Natural killer cell (primary cell): ENCODE data around the gene INKA2. TPM values are rescaled to one million over a fixed set of nuclear protein-coding genes. Genes with fewer than 3 reads are reported as not detected.

Experiments used
- ATAC-seq, 3 donors: fragments of 150-1000 bp in 2 of 3; fragments of 200-7000 bp in 1 of 3; cut with Tn5 transposase; 1 replicate in 1 of 3; 2 replicates in 2 of 3; pipeline ENCODE4 v1.10.0; 2021; ENCODE audit warnings: mild to moderate bottlenecking in 2 of 3, moderate library complexity in 2 of 3
- DNase-seq, 2 donors: peaks; one replicate each; pipeline versions ENCODE4 v3.0.0 to v3.0.0-alpha.2; 2013 to 2021; ENCODE audit warnings: mixed read lengths in 1 of 2
- H3K27ac ChIP-seq: one replicate; pipeline ENCODE4 v1.5.1; 2013; ENCODE audit warnings: mild to moderate bottlenecking, low read length
- H3K27me3 ChIP-seq: one replicate; pipeline ENCODE4 v1.6.1; 2013; ENCODE audit warnings: low read length; ENCODE audit not compliant: control insufficient read depth, insufficient read depth
- H3K36me3 ChIP-seq: one replicate; pipeline ENCODE4 v1.6.1; 2013; ENCODE audit warnings: low read length; ENCODE audit not compliant: control insufficient read depth, insufficient read depth
- H3K4me1 ChIP-seq: one replicate; pipeline ENCODE4 v1.6.1; 2013; ENCODE audit warnings: low read length; ENCODE audit not compliant: control insufficient read depth, insufficient read depth
- H3K4me3 ChIP-seq: one replicate; pipeline ENCODE4 v1.5.1; 2013; ENCODE audit warnings: low read length
- H3K9me3 ChIP-seq: one replicate; pipeline ENCODE4 v1.6.1; 2013; ENCODE audit warnings: low read length; ENCODE audit not compliant: control insufficient read depth, insufficient read depth
- H3K27ac Mint-ChIP-seq, 2 donors: one replicate each; pipeline ENCODE4 v1.8.0; 2022; ENCODE audit warnings: mild to moderate bottlenecking in 2 of 2, mixed read lengths in 2 of 2, moderate library complexity in 1 of 2
- H3K27me3 Mint-ChIP-seq, 2 donors: one replicate each; pipeline ENCODE4 v1.8.0; 2022; ENCODE audit warnings: low read depth in 2 of 2, mixed read lengths in 2 of 2
- H3K36me3 Mint-ChIP-seq: one replicate; pipeline ENCODE4 v1.8.0; 2022; ENCODE audit warnings: mixed read lengths
- H3K4me1 Mint-ChIP-seq, 2 donors: one replicate each; pipeline ENCODE4 v1.8.0; 2022; ENCODE audit warnings: mixed read lengths in 2 of 2
- H3K4me3 Mint-ChIP-seq: one replicate; pipeline ENCODE4 v1.8.0; 2022; ENCODE audit warnings: mild to moderate bottlenecking, moderate library complexity, mixed read lengths
- H3K9me3 Mint-ChIP-seq, 2 donors: one replicate each; pipeline ENCODE4 v1.8.0; 2022; ENCODE audit warnings: mixed read lengths in 2 of 2
- WGBS: methylation state at CpG from one replicate; pipeline ENCODE4 v1.1.7; 2013; ENCODE audit warnings: missing lambda C conversion rate; ENCODE audit not compliant: insufficient coverage; 5-methylcytosine and 5-hydroxymethylcytosine counted together
- intact Hi-C: fragments of 100-400 bp; cut with micrococcal nuclease; formaldehyde crosslinking; loops from one replicate; pipeline ENCODE4 v1.14.2; 2022
- total RNA-seq, 4 donors: library from RNA; stranded (reverse); fragments of 120-200 nt in 1 of 4; gene quantifications; one replicate each; pipeline versions ENCODE4 v1.2.3 to v1.2.4, GENCODE V29; 2013 to 2022
- TF ChIP-seq, protein P1 (sequence below): fragments of 200-600 bp; IDR thresholded peaks from one replicate; pipeline ENCODE4 v1.8.0; 2022; ENCODE audit warnings: antibody characterized with exemption

Gene INKA2
- total RNA-seq, 3 donors from 2014 or later (not counting 1 experiment from before 2014, with no cell fraction given) = 0.48 to 2.6 (median 1.4) TPM

DNA sequence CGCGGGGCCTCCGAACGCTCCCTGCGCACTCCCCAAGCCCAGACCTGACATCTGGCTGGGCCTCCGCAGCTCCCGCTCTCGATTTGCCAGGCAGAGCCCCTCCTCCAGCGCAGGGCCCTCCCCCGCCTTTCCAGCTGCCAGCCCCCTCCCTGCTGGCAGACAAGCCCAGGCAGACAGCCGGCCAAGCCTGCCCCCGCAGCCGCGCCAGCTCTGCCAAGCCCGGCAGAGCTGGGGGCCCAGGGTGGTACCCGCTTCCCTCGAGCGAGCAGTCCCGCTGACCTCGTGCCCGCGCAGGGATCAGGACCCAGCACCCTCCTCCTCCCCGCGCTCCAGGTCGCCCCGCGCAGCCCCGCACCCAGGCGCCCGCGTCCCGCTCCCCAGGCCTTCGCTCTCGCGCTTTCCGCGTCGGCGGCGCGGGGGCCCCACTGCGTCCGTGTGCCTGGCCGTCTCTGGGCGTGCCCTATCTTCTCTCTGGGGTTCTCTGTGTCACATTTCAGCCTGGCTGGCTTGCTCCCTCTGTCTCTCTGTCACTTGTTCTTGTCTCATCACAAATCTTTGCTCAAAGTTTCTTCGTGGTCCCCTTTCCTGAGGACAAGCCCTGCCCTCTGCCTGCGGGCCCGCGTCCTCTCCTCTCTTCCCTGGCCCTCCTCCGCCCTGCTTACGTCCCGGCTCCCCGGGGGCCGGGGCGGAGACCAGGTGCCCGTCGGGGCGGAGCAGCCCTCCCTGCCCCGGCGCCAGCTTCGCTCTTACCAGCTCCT is 580 bp downstream of the INKA2 start:
- H3K9me3 ChIP-seq = no peaks in the 10 kb centered on the region
- Mint-ChIP-seq H3K36me3 (no peaks in the 10 kb centered on the region), H3K27ac (peak overlapping the region; percentile 45 to 77), H3K27me3 (peaks cover 17 to 30% of the 10 kb centered on the region in 2 donors), H3K9me3 (no peaks in the 10 kb centered on the region), H3K4me1 (peaks cover 22 to 36% of the 10 kb centered on the region in 2 donors), H3K4me3 (peak overlapping the region; percentile 92)
- H3K4me1 ChIP-seq = peaks cover 31% of the 10 kb centered on the region
- intact Hi-C loops = no loop called here
- peak overlapping the region; percentile 38 for H3K27ac ChIP-seq
- H3K4me3 ChIP-seq = peak overlapping the region; percentile 54
- H3K36me3 ChIP-seq = no peaks in the 10 kb centered on the region
- DNase-seq (peak; percentile 32 to 69), ATAC-seq (peak; percentile 56 to 63 (median 60))
- WGBS = under 1% methylated on average over 61 of the region's 61 CpGs
- TF ChIP-seq, protein P1, sequence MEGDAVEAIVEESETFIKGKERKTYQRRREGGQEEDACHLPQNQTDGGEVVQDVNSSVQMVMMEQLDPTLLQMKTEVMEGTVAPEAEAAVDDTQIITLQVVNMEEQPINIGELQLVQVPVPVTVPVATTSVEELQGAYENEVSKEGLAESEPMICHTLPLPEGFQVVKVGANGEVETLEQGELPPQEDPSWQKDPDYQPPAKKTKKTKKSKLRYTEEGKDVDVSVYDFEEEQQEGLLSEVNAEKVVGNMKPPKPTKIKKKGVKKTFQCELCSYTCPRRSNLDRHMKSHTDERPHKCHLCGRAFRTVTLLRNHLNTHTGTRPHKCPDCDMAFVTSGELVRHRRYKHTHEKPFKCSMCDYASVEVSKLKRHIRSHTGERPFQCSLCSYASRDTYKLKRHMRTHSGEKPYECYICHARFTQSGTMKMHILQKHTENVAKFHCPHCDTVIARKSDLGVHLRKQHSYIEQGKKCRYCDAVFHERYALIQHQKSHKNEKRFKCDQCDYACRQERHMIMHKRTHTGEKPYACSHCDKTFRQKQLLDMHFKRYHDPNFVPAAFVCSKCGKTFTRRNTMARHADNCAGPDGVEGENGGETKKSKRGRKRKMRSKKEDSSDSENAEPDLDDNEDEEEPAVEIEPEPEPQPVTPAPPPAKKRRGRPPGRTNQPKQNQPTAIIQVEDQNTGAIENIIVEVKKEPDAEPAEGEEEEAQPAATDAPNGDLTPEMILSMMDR = no peak
- peaks cover 23% of the 10 kb centered on the region for H3K27me3 ChIP-seq

DNA sequence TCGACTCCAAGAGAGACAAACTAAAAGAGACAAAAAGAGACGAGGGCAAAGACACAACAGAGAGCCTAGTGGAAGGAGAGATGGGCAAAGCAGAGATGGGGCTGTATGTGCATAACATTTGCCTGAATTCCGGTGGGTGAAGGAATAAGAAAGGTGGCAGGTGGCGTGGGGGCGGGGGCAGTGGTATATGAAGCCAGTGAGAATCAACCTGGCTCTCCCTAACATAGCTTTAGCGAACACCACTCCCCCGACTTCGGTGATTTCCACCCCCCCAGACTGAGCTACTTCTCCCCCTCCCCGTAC is 1.1 kb downstream of the INKA2 start:
- H3K9me3 ChIP-seq = no peaks in the 10 kb centered on the region
- H3K27me3 ChIP-seq = peaks cover 23% of the 10 kb centered on the region
- H3K4me3 Mint-ChIP-seq = peak overlapping the region; percentile 84
- 19% methylated on average over 8 of the region's 9 CpGs for WGBS
- peak overlapping the region; percentile 1 for H3K4me3 ChIP-seq
- ATAC-seq (peak in 2 of 3 donors; percentile 26 to 38), DNase-seq (no peak)
- no peaks in the 10 kb centered on the region for H3K9me3 Mint-ChIP-seq
- peak overlapping the region in 1 of 2 donors; percentile 13 for H3K27ac Mint-ChIP-seq
- no peaks in the 10 kb centered on the region for H3K36me3 Mint-ChIP-seq
- H3K27ac ChIP-seq = no peak overlapping the region
- TF ChIP-seq, protein P1 = no peak
- peaks cover 22 to 36% of the 10 kb centered on the region in 2 donors for H3K4me1 Mint-ChIP-seq
- no peaks in the 10 kb centered on the region for H3K36me3 ChIP-seq
- peaks cover 33% of the 10 kb centered on the region for H3K4me1 ChIP-seq
- H3K27me3 Mint-ChIP-seq = peaks cover 17 to 29% of the 10 kb centered on the region in 2 donors
- intact Hi-C loops = no loop called here

DNA sequence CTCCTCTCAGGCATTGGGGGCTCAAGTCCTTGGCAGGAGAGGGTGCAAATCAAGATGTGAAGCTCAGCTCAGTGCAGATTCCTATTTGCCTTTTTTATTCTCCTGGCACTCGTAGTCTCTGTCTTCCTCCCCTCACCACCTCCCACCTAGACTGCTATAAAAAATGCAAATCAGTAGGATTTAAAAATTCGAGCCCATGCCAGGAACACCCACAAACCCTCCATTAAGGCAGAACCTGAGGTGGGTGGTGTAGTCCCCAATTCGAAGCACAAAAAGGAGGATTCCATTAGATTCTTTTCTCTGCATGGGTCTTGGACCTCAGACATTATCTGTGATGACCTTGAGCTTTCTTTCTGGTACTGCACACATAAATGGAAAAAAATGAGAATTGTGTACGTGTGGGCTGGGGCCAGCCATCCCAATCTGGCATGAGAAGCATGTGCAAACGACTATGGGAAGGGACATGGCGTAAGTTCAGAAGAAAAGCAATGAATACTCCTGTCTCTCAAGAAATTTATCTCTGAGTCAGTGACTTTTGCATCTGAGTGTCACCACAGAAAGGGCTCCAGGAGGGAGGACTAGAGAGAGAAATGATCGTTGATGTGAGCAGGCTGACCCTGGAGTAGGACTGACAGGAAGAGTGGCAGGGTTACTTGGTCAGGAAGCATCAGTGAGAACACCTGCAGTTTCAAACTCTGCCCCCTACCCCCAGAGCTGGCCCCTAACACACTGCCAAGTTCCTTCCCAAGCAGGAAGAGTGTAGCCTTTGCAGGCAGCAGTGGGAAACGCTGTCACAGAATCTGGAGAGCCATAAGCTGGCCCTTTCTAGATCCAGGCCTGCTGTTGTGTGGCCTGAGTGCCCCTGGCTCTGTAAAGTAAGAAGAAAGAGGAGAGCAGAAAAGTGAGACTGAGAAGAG is 1.7 kb downstream of the INKA2 start:
- H3K4me1 Mint-ChIP-seq = peaks cover 22 to 36% of the 10 kb centered on the region in 2 donors
- DNase-seq (no peak), ATAC-seq (no peak)
- H3K9me3 Mint-ChIP-seq = no peaks in the 10 kb centered on the region
- Histone ChIP-seq H3K27me3 (peaks cover 23% of the 10 kb centered on the region), H3K27ac (no peak overlapping the region), H3K36me3 (no peaks in the 10 kb centered on the region), H3K4me3 (no peak overlapping the region), H3K4me1 (peaks cover 33% of the 10 kb centered on the region), H3K9me3 (no peaks in the 10 kb centered on the region)
- 59% methylated on average over 8 of the region's 8 CpGs for WGBS
- TF ChIP-seq, protein P1 = no peak
- H3K4me3 Mint-ChIP-seq = peak overlapping the region; percentile 84
- peak overlapping the region in 1 of 2 donors; percentile 13 for H3K27ac Mint-ChIP-seq
- intact Hi-C loops = no loop called here
- H3K36me3 Mint-ChIP-seq = no peaks in the 10 kb centered on the region
- peaks cover 14 to 26% of the 10 kb centered on the region in 2 donors for H3K27me3 Mint-ChIP-seq
